Aorta (tissue), 5 donors: Measurements from ENCODE around the gene CCPG1. TPM values are rescaled to one million over a fixed set of nuclear protein-coding genes. Genes with fewer than 3 reads are reported as not detected.

Experiments
- ATAC-seq: fragments of 200-7000 bp; cut with Tn5 transposase; one replicate; pipeline ENCODE4 v1.9.1; 2022; ENCODE audit warnings: moderate library complexity; ENCODE audit not compliant: low FRiP score
- DNase-seq, 2 donors: peaks; one replicate each; pipeline ENCODE4 v3.0.0-alpha.2; 2020
- H3K27ac ChIP-seq, 2 donors: one replicate each; pipeline ENCODE4 v1.5.1; 2013; ENCODE audit warnings: low read length in 2 of 2, mild to moderate bottlenecking in 2 of 2, moderate library complexity in 2 of 2, control low read depth in 1 of 2, inconsistent platforms in 1 of 2, low read depth in 1 of 2
- H3K27me3 ChIP-seq, 2 donors: one replicate each; pipeline ENCODE4 v1.6.1; 2013; ENCODE audit warnings: control low read depth in 1 of 2, low read length in 1 of 2, mild to moderate bottlenecking in 1 of 2, moderate library complexity in 1 of 2; ENCODE audit not compliant: insufficient read depth in 2 of 2, control insufficient read depth in 1 of 2
- H3K36me3 ChIP-seq, 2 donors: one replicate each; pipeline ENCODE4 v1.6.1; 2013; ENCODE audit warnings: control low read depth in 1 of 2, low read length in 1 of 2, mild to moderate bottlenecking in 1 of 2; ENCODE audit not compliant: insufficient read depth in 2 of 2, control insufficient read depth in 1 of 2
- H3K4me1 ChIP-seq, 2 donors: one replicate each; pipeline ENCODE4 v1.6.1; 2013; ENCODE audit warnings: low read length in 2 of 2, control low read depth in 1 of 2, mild to moderate bottlenecking in 1 of 2, moderate library complexity in 1 of 2; ENCODE audit not compliant: insufficient read depth in 2 of 2, control insufficient read depth in 1 of 2
- H3K4me3 ChIP-seq, 2 donors: one replicate each; pipeline ENCODE4 v1.5.1; 2013; ENCODE audit warnings: low read length in 2 of 2, control low read depth in 1 of 2, mild to moderate bottlenecking in 1 of 2
- H3K9me3 ChIP-seq: one replicate; pipeline ENCODE4 v1.6.1; 2013; ENCODE audit warnings: mild to moderate bottlenecking, low read length; ENCODE audit not compliant: control insufficient read depth
- WGBS, 2 donors: extraction: QIAGEN DNeasy Blood & Tissue Kit; methylation state at CpG; one replicate each; pipeline ENCODE4 v1.1.7; 2013; 5-methylcytosine and 5-hydroxymethylcytosine counted together
- intact Hi-C, 2 donors: fragments of 100-400 bp; cut with DNase I; formaldehyde crosslinking; loops; one replicate each; pipeline versions ENCODE4 v1.14.2 to v1.15.0; 2022
- polyA plus RNA-seq, 2 donors: library from polyadenylated mRNA; stranded (reverse); fragments of 200-250 nt; gene quantifications; one replicate each; pipeline ENCODE4 v1.2.3, GENCODE V29; 2013
- total RNA-seq, 2 donors: library from RNA; stranded (reverse); fragmentation: NEBNext Ultra II Directional; extraction: Animal tissue kit (Norgen Biotek cat#: 25700); gene quantifications; one replicate each; pipeline ENCODE4 v1.2.1, GENCODE V29; 2021
- donor health status: healthy with polysubstance abuse.
- donor health status: Bipolar disorder and iron deficiency.
- donor health status: DM: no; HTN: no; CAD: no.
- donor health status: DM: no; HTN: no; CAD: no.
- donor health status: DM: yes; HTN: yes; CAD: no.

CCPG1 gene
- total and polyA plus RNA-seq, 4 donors = 46.6 to 126 (median 88.9) TPM

GRCh38 chr15:55344206-55344605, 64.0 kb downstream of the CCPG1 start:
- intact Hi-C loops = loop anchor here in 1 of 2 donors (10.0 kb wide), 1 partner anchor 61 kb away; the partner anchor contains the start of genes CCPG1 and PIERCE2

GRCh38 chr15:55343168-55343567, 65.0 kb downstream of the CCPG1 start:
- H3K27ac ChIP-seq = peak overlapping the region in 1 of 2 donors; percentile 97
- WGBS, 2 donors = 2% methylated on average over 2 of the region's 2 CpGs
- H3K9me3 ChIP-seq = no peaks in the 10 kb centered on the region
- no peaks in the 10 kb centered on the region for H3K27me3 ChIP-seq
- intact Hi-C loops = loop anchor here in 1 of 2 donors (10.0 kb wide), 1 partner anchor 62 kb away; the partner anchor contains the start of genes CCPG1 and PIERCE2
- no peak overlapping the region for H3K4me3 ChIP-seq
- ATAC-seq = no peak
- DNase-seq = no peak
- H3K4me1 ChIP-seq = peaks cover 0 to 10% of the 10 kb centered on the region in 2 donors
- no peaks in the 10 kb centered on the region for H3K36me3 ChIP-seq

More at GRCh38 chr15:55344206-55344605, 64.0 kb downstream of the CCPG1 start:
- no peaks in the 10 kb centered on the region for H3K9me3 ChIP-seq
- WGBS, 2 donors = 45 to 51% methylated on average over 2 of the region's 2 CpGs
- H3K36me3 ChIP-seq = peaks cover 0 to 2% of the 10 kb centered on the region in 2 donors
- no peak overlapping the region for H3K4me3 ChIP-seq
- ATAC-seq (no peak), DNase-seq (no peak)
- peak overlapping the region; percentile 68 to 97 for H3K27ac ChIP-seq
- no peaks in the 10 kb centered on the region for H3K27me3 ChIP-seq
- peaks cover 0 to 10% of the 10 kb centered on the region in 2 donors for H3K4me1 ChIP-seq

GRCh38 chr15:55337160-55337559, 71.0 kb downstream of the CCPG1 start:
- DNase-seq (no peak), ATAC-seq (no peak)
- no peaks in the 10 kb centered on the region for H3K27me3 ChIP-seq
- no peak overlapping the region for H3K4me3 ChIP-seq
- no peak overlapping the region for H3K27ac ChIP-seq
- H3K9me3 ChIP-seq = no peaks in the 10 kb centered on the region
- WGBS, 2 donors = 96 to 100% methylated on average over 1 of the region's 1 CpG
- intact Hi-C loops = no loop called here
- H3K36me3 ChIP-seq = peaks cover 0 to 2% of the 10 kb centered on the region in 2 donors
- no peaks in the 10 kb centered on the region for H3K4me1 ChIP-seq

DNA sequence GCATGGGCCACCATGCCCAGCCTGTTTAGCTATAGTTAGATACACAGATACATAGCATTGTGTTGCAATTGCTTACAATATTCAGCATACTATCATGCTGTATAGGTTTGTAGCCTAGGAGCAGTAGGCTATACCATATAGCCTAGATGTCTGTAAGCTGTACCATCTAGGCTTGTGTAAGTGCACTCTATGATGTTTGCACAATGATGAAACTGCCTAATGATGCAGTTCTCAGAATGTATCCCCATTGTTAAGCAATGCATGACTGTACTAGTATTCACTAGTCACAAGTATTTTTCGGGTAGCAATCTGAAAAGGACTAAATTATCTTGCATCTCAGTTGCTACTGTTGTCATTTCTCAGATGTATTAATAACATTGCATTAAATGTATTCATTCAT, 73.2 kb downstream of the CCPG1 start:
- H3K4me1 ChIP-seq = no peaks in the 10 kb centered on the region
- ATAC-seq (no peak), DNase-seq (no peak)
- H3K36me3 ChIP-seq = peaks cover 0 to 2% of the 10 kb centered on the region in 2 donors
- no peaks in the 10 kb centered on the region for H3K9me3 ChIP-seq
- no peaks in the 10 kb centered on the region for H3K27me3 ChIP-seq
- intact Hi-C loops = no loop called here
- H3K4me3 ChIP-seq = no peak overlapping the region
- 98 to 100% methylated on average over 1 of the region's 1 CpG for whole genome bisulfite sequencing, 2 donors
- no peak overlapping the region for H3K27ac ChIP-seq

- WGBS, 2 donors = 88 to 95% methylated on average over 5 of the region's 5 CpGs
- no peaks in the 10 kb centered on the region for H3K27me3 ChIP-seq
- DNase-seq (no peak), ATAC-seq (no peak)
- peaks cover 0 to 2% of the 10 kb centered on the region in 2 donors for H3K36me3 ChIP-seq
- H3K27ac ChIP-seq = no peak overlapping the region
- no peak overlapping the region for H3K4me3 ChIP-seq
- intact Hi-C loops = no loop called here
- no peaks in the 10 kb centered on the region for H3K9me3 ChIP-seq
- no peaks in the 10 kb centered on the region for H3K4me1 ChIP-seq
Observed at GRCh38 chr15:55334371-55334770, 73.8 kb downstream of the CCPG1 start.

DNA sequence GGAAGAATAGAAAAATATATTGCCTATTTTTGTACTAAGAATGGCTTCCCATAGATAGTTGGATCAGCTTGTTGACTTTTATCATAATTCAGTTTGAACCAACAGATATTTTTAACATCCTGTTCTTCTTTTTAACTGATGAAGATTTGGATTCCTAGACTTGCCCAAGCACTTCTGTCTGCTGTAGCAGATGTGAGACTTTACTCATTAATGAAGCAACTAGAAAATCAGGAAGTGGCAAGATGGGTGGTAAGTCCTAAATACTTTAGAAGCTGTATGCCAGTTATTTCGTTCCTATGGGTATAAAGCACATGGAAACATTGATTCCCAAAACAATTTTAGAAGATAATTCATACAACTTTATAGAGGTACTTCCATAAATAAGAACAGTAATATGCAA, 80.8 kb downstream of the CCPG1 start:
- Histone ChIP-seq H3K27ac (no peak overlapping the region), H3K4me3 (no peak overlapping the region), H3K27me3 (no peaks in the 10 kb centered on the region), H3K9me3 (no peaks in the 10 kb centered on the region), H3K36me3 (no peaks in the 10 kb centered on the region), H3K4me1 (no peaks in the 10 kb centered on the region)
- DNase-seq = no peak
- no peak for ATAC-seq
- intact Hi-C loops = no loop called here
- 86 to 89% methylated on average over 1 of the region's 1 CpG for WGBS, 2 donors

GRCh38 chr15:55322467-55322866, 85.7 kb downstream of the CCPG1 start:
- WGBS, 2 donors = 82 to 83% methylated on average over 5 of the region's 5 CpGs

DNA sequence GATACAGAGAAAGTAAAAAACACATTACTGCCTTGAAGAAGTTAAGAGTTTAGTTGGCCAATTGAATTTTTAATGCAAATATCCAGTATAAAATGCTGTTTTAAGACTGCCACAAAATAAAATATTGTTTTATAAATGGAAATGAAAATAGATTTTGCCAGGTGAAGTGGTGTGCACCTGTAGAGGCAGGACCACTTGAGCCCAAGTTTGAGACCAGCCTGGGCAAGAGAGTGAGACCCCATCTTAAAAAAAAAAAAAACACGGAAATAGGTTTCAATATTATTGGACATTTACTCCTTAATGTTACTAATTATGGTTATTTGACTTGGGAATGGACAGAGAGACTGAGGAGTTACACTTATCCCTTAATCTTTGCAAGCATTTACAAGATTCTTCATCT, 87.2 kb downstream of the CCPG1 start:
- Histone ChIP-seq H3K27ac (no peak overlapping the region), H3K27me3 (no peaks in the 10 kb centered on the region), H3K4me3 (no peak overlapping the region), H3K9me3 (no peaks in the 10 kb centered on the region), H3K4me1 (peaks cover 2 to 3% of the 10 kb centered on the region in 2 donors), H3K36me3 (no peaks in the 10 kb centered on the region)
- no peak for ATAC-seq
- DNase-seq = no peak
- intact Hi-C loops = no loop called here
- whole genome bisulfite sequencing, 2 donors = 80 to 83% methylated on average over 1 of the region's 1 CpG

More at GRCh38 chr15:55322467-55322866, 85.7 kb downstream of the CCPG1 start:
- no peaks in the 10 kb centered on the region for H3K36me3 ChIP-seq
- H3K9me3 ChIP-seq = no peaks in the 10 kb centered on the region
- H3K27me3 ChIP-seq = no peaks in the 10 kb centered on the region
- no peak for ATAC-seq
- H3K4me1 ChIP-seq = peaks cover 2% of the 10 kb centered on the region in 2 donors
- intact Hi-C loops = no loop called here
- H3K27ac ChIP-seq = no peak overlapping the region
- no peak for DNase-seq
- no peak overlapping the region for H3K4me3 ChIP-seq

GRCh38 chr15:55320238-55320550, 88.0 kb downstream of the CCPG1 start:
- ATAC-seq = no peak
- no peak for DNase-seq
- Histone ChIP-seq H3K27me3 (no peaks in the 10 kb centered on the region), H3K4me3 (peak overlapping the region; percentile 3 to 18), H3K4me1 (peaks cover 2 to 3% of the 10 kb centered on the region in 2 donors), H3K9me3 (no peaks in the 10 kb centered on the region), H3K36me3 (no peaks in the 10 kb centered on the region), H3K27ac (peak overlapping the region in 1 of 2 donors; percentile 19)
- 3 to 5% methylated on average over 2 of the region's 2 CpGs for WGBS, 2 donors
- intact Hi-C loops = no loop called here
